Fibroblast of lung (primary cell): ENCODE results near the gene LENG8. TPM values are rescaled to one million over a fixed set of nuclear protein-coding genes. Genes with fewer than 3 reads are reported as not detected.

ENCODE experiments used
- DNase-seq, 2 donors: peaks; one replicate each; pipeline versions ENCODE4 v3.0.0 to v3.0.0-alpha.2; 2010; ENCODE audit warnings: low read depth in 2 of 2
- H2AFZ ChIP-seq: 2 replicates; pipeline ENCODE4 v1.5.1; 2012; ENCODE audit warnings: low read length, control low read depth, inconsistent platforms
- H3K27ac ChIP-seq: 2 replicates; pipeline ENCODE4 v1.5.1; 2011; ENCODE audit warnings: low read length, control low read depth; ENCODE audit not compliant: insufficient read depth
- H3K27me3 ChIP-seq: 2 replicates; pipeline ENCODE4 v1.5.1; 2011; ENCODE audit warnings: mild to moderate bottlenecking, low read length; ENCODE audit not compliant: control insufficient read depth, insufficient read depth
- H3K36me3 ChIP-seq: 2 replicates; pipeline ENCODE4 v1.5.1; 2011; ENCODE audit warnings: low read length; ENCODE audit not compliant: control insufficient read depth, insufficient read depth
- H3K4me1 ChIP-seq: 2 replicates; pipeline ENCODE4 v1.5.1; 2011; ENCODE audit warnings: low read length; ENCODE audit not compliant: control insufficient read depth, insufficient read depth; ENCODE audit errors: extremely low read depth
- H3K4me2 ChIP-seq: 2 replicates; pipeline ENCODE4 v1.5.1; 2011; ENCODE audit warnings: low read length, control low read depth; ENCODE audit not compliant: insufficient read depth; ENCODE audit errors: extremely low read depth
- H3K4me3 ChIP-seq, 4 experiments: fragments of 200-600 bp in 1 of 4; sonication (generic) in 1 of 4; replicated peaks in 1 of 4; 2 replicates each; pipeline ENCODE4 v1.5.1; 2011 to 2016; ENCODE audit warnings: low read length in 4 of 4, low read depth in 3 of 4, mild to moderate bottlenecking in 3 of 4, control low read depth in 2 of 4, inconsistent platforms in 1 of 4, mixed read lengths in 1 of 4; ENCODE audit not compliant: insufficient read depth in 1 of 4; ENCODE audit errors: control extremely low read depth in 1 of 4
- H3K79me2 ChIP-seq: 2 replicates; pipeline ENCODE4 v1.5.1; 2012; ENCODE audit warnings: mild to moderate bottlenecking, low read length, inconsistent platforms; ENCODE audit not compliant: control insufficient read depth, insufficient read depth
- H3K9ac ChIP-seq: 2 replicates; pipeline ENCODE4 v1.5.1; 2011; ENCODE audit warnings: mild to moderate bottlenecking, low read length, control low read depth; ENCODE audit not compliant: insufficient read depth
- H3K9me3 ChIP-seq: 2 replicates; pipeline ENCODE4 v1.5.1; 2012; ENCODE audit warnings: low read depth, low read length; ENCODE audit not compliant: control insufficient read depth, insufficient read depth
- H4K20me1 ChIP-seq: 2 replicates; pipeline ENCODE4 v1.5.1; 2011; ENCODE audit warnings: low read length; ENCODE audit not compliant: control insufficient read depth, insufficient read depth; ENCODE audit errors: extremely low read depth
- CTCF ChIP-seq, 2 donors: IDR thresholded peaks in 1 of 2; conservative IDR thresholded peaks in 1 of 2; 1 replicate in 1 of 2; 2 replicates in 1 of 2; pipeline ENCODE4 v1.5.1; 2011 to 2012; ENCODE audit warnings: low read length in 2 of 2, control low read depth in 1 of 2, inconsistent platforms in 1 of 2, low read depth in 1 of 2, mild to moderate bottlenecking in 1 of 2
- EZH2 ChIP-seq: IDR thresholded peaks from 2 replicates; pipeline ENCODE4 v1.5.1; 2012; ENCODE audit warnings: low read length, control low read depth, mild to moderate bottlenecking; ENCODE audit errors: missing control alignments
- polyA plus RNA-seq, 2 donors: library from polyadenylated mRNA; depleted of rRNA in 1 of 2; stranded (reverse) in 1 of 2; unstranded in 1 of 2; fragments of >200 nt; gene quantifications; 2 replicates each; pipeline ENCODE4 v1.2.1, GENCODE V29; 2011 to 2012; ENCODE audit warnings: missing spikeins in 1 of 2
- total RNA-seq: library from RNA; depleted of rRNA; stranded (reverse); fragments of >200 nt; gene quantifications from 2 replicates; pipeline ENCODE4 v1.2.1, GENCODE V29; 2014

Gene LENG8
- total and polyA plus RNA-seq, 2 donors (not counting 1 experiment from before 2014, with no cell fraction given): 12.7 to 32.4 TPM

GRCh38 chr19:54415208-54415900, 33.6 kb upstream of the LENG8 start, which contains the start of gene TTYH1:
Gene TTYH1, plus strand, starts transcription at chr19:54415464. Its CDS starts 89 bp downstream, at chr19:54415553.
- Histone ChIP-seq H3K9me3 (no peaks in the 10 kb centered on the region), H3K4me2 (no peak within 1 kb of the TSS), H3K79me2 (no peaks in the 10 kb centered on the region), H3K36me3 (no peaks in the 10 kb centered on the region), H3K27ac (no peak within 1 kb of the TSS), H4K20me1 (no peaks in the 10 kb centered on the region), H3K4me3 (no peak within 1 kb of the TSS), H3K4me1 (no peaks in the 10 kb centered on the region), H3K9ac (no peak within 1 kb of the TSS), H2AFZ (no peak within 1 kb of the TSS), H3K27me3 (peaks cover 5% of the 10 kb centered on the region)
- DNase-seq: no peak
- TF ChIP-seq EZH2 (no peak), CTCF (conservative IDR thresholded peaks at IDR 0.05 in 1 of 2, IDR thresholded peaks at IDR 0.05 in 1 of 2; ENCODE audit: low read depth in 1 of 2, low read length in 2 of 2) (no peak)

DNA sequence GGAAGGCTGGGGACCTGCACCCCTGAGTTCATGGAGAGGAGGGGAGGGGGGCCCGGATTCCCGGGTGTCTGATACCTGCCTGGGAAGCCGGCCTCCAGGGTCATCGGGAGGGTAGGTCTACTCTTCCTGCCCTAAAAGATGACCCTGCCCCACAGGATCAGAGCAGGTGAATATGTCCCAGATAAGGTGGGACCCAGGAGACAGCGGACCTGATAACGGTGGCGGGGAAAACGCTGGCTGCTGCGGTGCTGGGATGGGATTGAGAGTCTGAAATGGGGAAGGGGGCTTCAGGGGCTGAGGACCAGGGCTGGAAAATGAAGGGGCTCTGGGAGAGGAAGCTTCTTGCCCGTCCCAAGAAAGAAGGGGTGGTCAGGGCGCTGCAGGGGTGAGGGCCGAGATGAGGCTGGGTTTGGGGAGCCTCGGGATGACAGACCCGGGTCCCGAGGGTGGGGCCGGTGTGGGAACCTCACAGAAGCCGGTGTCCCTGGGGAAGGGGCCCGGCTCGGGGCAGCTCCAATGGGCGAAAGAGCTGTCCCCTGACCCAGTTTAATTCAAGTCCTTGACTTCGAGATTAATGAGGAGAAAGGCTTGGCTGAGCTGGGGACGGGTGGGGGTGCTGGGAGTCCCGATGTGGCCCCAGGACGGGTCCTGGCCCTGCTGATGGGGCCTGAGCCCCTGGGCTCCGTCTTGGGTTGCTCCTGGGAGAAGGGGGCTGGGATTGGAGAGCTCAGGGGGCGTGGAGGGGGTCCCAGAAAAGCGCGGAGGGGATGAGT, 32.9 kb upstream of the LENG8 start:
- Histone ChIP-seq H3K9me3 (no peaks in the 10 kb centered on the region), H3K4me3 (no peak overlapping the region), H3K27me3 (peaks cover 9% of the 10 kb centered on the region), H3K27ac (no peak overlapping the region), H3K4me2 (no peak overlapping the region), H2AFZ (no peak overlapping the region), H3K36me3 (no peaks in the 10 kb centered on the region), H3K9ac (no peak overlapping the region), H3K4me1 (no peaks in the 10 kb centered on the region), H4K20me1 (no peaks in the 10 kb centered on the region), H3K79me2 (no peaks in the 10 kb centered on the region)
- DNase-seq: no peak
- TF ChIP-seq EZH2 (no peak), CTCF (conservative IDR thresholded peaks at IDR 0.05 in 1 of 2, IDR thresholded peaks at IDR 0.05 in 1 of 2; ENCODE audit: low read depth in 1 of 2, low read length in 2 of 2) (no peak)

DNA sequence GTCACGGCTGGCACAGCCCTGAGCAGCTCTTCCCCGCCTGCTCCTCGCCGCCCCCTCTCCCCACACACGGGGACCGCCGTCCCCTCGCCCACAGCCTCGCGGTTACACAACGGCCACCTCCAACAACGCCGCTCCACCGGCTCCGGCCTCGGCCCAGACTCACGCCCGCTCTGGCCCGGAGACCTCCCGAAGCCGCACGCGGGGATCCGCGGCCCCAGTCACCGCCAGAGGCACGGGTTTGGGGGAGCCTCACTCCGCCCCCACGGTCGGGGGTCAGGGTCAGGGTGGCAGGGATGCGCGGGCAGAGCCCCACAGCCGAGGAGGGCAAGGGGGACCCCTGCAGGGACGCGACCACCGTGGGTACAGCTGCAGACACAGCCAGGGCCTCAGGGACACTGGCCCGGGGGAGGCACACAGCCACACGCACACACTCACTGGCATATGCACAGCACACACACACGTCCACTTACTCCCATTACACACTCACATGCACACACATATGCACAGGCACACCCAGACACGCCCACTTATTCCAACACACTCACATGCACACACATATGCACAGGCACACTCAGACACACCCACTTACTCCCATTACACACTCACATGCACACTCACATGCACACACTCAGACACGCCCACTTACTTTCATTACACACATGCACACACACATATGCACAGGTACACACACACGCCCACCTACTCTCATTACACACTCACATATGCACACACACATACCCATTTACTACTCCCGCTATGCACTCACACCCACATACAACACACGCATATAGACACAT, 32.1 kb upstream of the LENG8 start:
- TF ChIP-seq EZH2 (no peak), CTCF (conservative IDR thresholded peaks at IDR 0.05 in 1 of 2, IDR thresholded peaks at IDR 0.05 in 1 of 2; ENCODE audit: low read depth in 1 of 2, low read length in 2 of 2) (no peak)
- Histone ChIP-seq H3K4me3 (no peak overlapping the region), H3K27ac (no peak overlapping the region), H3K79me2 (no peaks in the 10 kb centered on the region), H2AFZ (no peak overlapping the region), H3K9me3 (no peaks in the 10 kb centered on the region), H3K9ac (no peak overlapping the region), H3K4me1 (no peaks in the 10 kb centered on the region), H4K20me1 (no peaks in the 10 kb centered on the region), H3K4me2 (no peak overlapping the region), H3K27me3 (peaks cover 12% of the 10 kb centered on the region), H3K36me3 (no peaks in the 10 kb centered on the region)
- no peak for DNase-seq
